Mucosa of descending colon (tissue), 3 donors: ENCODE results near the gene PTRH2. TPM values are rescaled to one million over a fixed set of nuclear protein-coding genes. Genes with fewer than 3 reads are reported as not detected.

Source experiments
- ATAC-seq: fragments of 200-7000 bp; cut with Tn5 transposase; one replicate; pipeline ENCODE4 v1.9.1; 2020; ENCODE audit warnings: mild to moderate bottlenecking, moderate library complexity
- DNase-seq, 3 donors: peaks; one replicate each; pipeline ENCODE4 v3.0.0-alpha.2; 2020
- H3K36me3 ChIP-seq: fragments of 200-600 bp; one replicate; pipeline ENCODE4 v1.8.0; 2021; ENCODE audit warnings: low read depth, mild to moderate bottlenecking
- H3K4me1 ChIP-seq: fragments of 200-600 bp; one replicate; pipeline ENCODE4 v1.8.0; 2021; ENCODE audit warnings: low read depth, mild to moderate bottlenecking
- H3K4me3 ChIP-seq: fragments of 200-600 bp; one replicate; pipeline ENCODE4 v1.8.0; 2021; ENCODE audit warnings: mild to moderate bottlenecking
- H3K9me3 ChIP-seq: fragments of 200-600 bp; one replicate; pipeline ENCODE4 v1.8.0; 2021; ENCODE audit warnings: mild to moderate bottlenecking
- intact Hi-C, 2 donors: fragments of 100-400 bp; cut with DNase I in 1 of 2; cut with micrococcal nuclease in 1 of 2; formaldehyde crosslinking; loops; one replicate each; pipeline versions ENCODE4 v1.11.0 to v1.11.1; 2022; cut with DNase I, micrococcal nuclease
- total RNA-seq, 3 donors: library from RNA; stranded (reverse); fragmentation: NEBNext Ultra II Directional in 2 of 3; extraction: Animal tissue kit (Norgen Biotek cat#: 25700) in 2 of 3; gene quantifications; one replicate each; pipeline versions ENCODE4 v1.2.1 to v1.2.4, GENCODE V29; 2021 to 2023
- TF ChIP-seq, protein P1 (sequence below): fragments of 200-600 bp; IDR thresholded peaks from one replicate; pipeline ENCODE4 v1.8.0; 2022; ENCODE audit warnings: antibody characterized with exemption, mild to moderate bottlenecking
- donor health status: DM: no; HTN: no; CAD: no; lungs with moderate emphysema.
- donor health status: DM: no; HTN: no; CAD: no.
- donor health status: DM: no; HTN: yes; CAD: no.

PTRH2 gene
- total RNA-seq, 3 donors from 2014 or later = 17.0 to 20.4 (median 20.2) TPM

DNA sequence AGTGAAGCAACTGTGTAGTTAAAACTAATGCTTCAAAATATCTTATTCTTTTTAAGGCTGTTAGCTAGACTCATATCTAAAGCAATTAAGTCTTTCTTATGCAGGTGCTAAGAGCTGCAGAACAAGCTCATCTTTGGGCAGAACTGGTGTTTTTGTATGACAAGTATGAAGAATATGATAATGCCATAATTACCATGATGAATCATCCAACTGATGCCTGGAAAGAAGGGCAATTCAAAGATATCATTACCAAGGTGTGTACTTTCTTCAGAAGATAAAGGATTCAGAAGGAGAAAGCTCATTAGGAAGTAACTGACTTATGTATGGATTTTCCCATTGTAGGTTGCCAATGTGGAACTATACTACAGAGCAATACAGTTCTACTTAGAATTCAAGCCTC is 23.9 kb downstream of the PTRH2 start:
- TF ChIP-seq, protein P1, sequence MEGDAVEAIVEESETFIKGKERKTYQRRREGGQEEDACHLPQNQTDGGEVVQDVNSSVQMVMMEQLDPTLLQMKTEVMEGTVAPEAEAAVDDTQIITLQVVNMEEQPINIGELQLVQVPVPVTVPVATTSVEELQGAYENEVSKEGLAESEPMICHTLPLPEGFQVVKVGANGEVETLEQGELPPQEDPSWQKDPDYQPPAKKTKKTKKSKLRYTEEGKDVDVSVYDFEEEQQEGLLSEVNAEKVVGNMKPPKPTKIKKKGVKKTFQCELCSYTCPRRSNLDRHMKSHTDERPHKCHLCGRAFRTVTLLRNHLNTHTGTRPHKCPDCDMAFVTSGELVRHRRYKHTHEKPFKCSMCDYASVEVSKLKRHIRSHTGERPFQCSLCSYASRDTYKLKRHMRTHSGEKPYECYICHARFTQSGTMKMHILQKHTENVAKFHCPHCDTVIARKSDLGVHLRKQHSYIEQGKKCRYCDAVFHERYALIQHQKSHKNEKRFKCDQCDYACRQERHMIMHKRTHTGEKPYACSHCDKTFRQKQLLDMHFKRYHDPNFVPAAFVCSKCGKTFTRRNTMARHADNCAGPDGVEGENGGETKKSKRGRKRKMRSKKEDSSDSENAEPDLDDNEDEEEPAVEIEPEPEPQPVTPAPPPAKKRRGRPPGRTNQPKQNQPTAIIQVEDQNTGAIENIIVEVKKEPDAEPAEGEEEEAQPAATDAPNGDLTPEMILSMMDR = no peak
- Histone ChIP-seq H3K4me3 (no peak overlapping the region), H3K9me3 (no peaks in the 10 kb centered on the region), H3K4me1 (peaks cover 10% of the 10 kb centered on the region), H3K36me3 (peaks cover 21% of the 10 kb centered on the region)
- no peak for DNase-seq
- intact Hi-C loops = no loop called here
- peak; percentile 85 for ATAC-seq

DNA sequence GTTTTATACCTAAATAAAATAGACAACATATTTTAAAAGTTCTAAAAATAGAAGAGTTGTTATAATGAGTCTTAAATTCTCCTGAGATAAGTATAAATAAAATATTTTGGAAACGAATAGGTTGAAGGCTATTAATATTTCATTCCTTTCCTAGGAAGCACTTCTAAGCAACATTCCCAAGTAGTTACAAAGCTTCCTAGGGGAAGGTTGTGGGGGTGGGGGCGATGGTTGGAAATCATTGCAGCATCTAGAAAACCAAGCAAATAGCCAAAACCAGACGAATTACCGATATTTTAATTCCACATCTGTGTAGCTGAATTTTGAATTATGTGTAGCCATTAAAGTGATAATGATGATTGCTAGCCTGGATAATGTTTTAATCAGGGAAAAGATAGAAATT is 26.9 kb downstream of the PTRH2 start:
- intact Hi-C loops = no loop called here
- Histone ChIP-seq H3K4me1 (peaks cover 10% of the 10 kb centered on the region), H3K9me3 (no peaks in the 10 kb centered on the region), H3K4me3 (no peak overlapping the region), H3K36me3 (peaks cover 15% of the 10 kb centered on the region)
- TF ChIP-seq, protein P1 = no peak
- no peak for DNase-seq
- ATAC-seq = no peak

DNA sequence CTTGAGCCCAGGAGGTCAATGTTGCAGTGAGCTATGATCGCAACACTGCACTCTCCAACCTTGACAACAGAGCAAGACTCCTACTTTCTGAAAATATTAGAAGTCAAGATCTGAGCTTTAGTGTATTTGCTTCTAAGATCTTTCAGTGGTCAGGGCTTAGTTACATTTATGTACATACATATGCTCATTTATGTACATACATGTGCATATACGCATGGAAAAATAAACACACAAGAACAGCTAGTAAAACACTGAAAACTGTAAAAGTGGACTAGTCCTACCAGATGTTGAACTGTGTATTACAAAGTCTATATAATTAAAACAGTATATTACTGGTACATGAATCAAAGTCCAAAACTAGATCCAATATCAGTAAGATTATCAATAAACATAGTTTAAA is 28.3 kb downstream of the PTRH2 start:
- ATAC-seq = peak; percentile 55
- no peak overlapping the region for H3K4me3 ChIP-seq
- TF ChIP-seq, protein P1 = no peak
- H3K4me1 ChIP-seq = peaks cover 19% of the 10 kb centered on the region
- DNase-seq = no peak
- H3K9me3 ChIP-seq = no peaks in the 10 kb centered on the region
- H3K36me3 ChIP-seq = peaks cover 15% of the 10 kb centered on the region
- intact Hi-C loops = no loop called here

DNA sequence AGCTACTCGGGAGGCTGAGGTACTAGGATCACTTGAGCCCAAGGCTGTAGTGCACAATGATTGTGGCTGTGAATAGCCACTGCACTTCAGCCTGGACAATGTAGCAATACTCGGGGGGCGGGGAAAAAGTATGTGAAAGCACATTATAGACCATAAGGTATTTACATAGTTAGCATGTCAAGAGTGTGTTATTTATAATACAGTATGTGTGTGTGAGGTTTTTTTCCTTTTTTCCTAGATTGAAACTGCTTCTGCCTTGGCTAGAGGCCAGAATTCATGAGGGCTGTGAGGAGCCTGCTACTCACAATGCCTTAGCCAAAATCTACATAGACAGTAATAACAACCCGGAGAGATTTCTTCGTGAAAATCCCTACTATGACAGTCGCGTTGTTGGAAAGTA is 30.5 kb downstream of the PTRH2 start:
- intact Hi-C loops = no loop called here

DNA sequence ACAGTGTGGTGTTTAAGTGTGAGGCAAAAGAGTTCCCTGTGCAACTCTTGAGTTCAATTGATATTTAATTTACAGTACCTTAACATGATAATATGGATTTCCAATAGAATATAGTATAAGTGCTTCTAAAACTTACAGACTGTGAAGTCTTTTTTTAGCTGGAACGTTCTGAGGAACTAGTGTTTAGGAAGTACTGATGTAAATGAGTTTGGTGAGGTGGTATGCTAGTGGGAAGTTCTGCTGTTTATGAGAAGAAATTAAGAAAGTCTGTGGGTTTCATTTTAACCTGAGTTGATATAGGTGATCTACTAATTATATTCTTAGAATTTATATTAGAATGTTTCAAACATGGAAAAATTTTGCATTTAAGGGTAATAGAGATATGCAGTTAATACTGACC is 32.0 kb downstream of the PTRH2 start:
- ATAC-seq (no peak), DNase-seq (no peak)
- Histone ChIP-seq H3K36me3 (no peaks in the 10 kb centered on the region), H3K9me3 (no peaks in the 10 kb centered on the region), H3K4me1 (peaks cover 27% of the 10 kb centered on the region), H3K4me3 (no peak overlapping the region)
- TF ChIP-seq, protein P1 = no peak
- intact Hi-C loops = no loop called here

More for the DNA sequence above, 30.5 kb downstream of the PTRH2 start:
- TF ChIP-seq, protein P1 = no peak
- peaks cover 14% of the 10 kb centered on the region for H3K4me1 ChIP-seq
- ATAC-seq (no peak), DNase-seq (no peak)
- H3K9me3 ChIP-seq = no peaks in the 10 kb centered on the region
- H3K36me3 ChIP-seq = peaks cover 4% of the 10 kb centered on the region
- no peak overlapping the region for H3K4me3 ChIP-seq

DNA sequence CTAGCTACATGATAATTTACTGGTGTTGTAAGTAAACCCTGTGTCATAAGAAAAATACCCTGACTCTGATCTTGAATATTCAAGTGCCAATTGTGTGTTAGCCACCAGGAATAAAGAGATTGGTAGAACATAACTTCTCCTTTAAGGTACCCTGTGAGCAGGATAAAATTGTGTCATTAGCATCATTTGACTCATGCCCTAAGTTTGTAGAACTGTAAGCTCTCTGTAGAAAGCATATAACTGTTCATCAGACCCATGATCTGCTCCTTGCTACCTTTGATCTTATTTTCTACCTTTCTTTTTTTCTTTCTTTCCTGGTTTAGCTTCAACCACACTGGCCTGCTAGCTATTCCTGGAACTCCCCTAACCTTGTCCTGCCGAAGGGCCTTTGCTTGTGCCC is 35.8 kb downstream of the PTRH2 start:
- Histone ChIP-seq H3K36me3 (no peaks in the 10 kb centered on the region), H3K4me3 (no peak overlapping the region), H3K4me1 (peaks cover 57% of the 10 kb centered on the region), H3K9me3 (no peaks in the 10 kb centered on the region)
- peak; percentile 29 for ATAC-seq
- intact Hi-C loops = no loop called here
- TF ChIP-seq, protein P1 = no peak
- no peak for DNase-seq
